DMS79 treated with DMSO at 0.1 percent for 48 hours (cell line): ENCODE measurements around the gene FCN1.
A peak's percentile ranks its signal among the peaks of the same experiment; 100 is the strongest.

Source experiments
- DNase-seq: peaks from one replicate; lab custom pipeline; 2025; lab: John Stamatoyannopoulos, UW

The FCN1 gene

DNA sequence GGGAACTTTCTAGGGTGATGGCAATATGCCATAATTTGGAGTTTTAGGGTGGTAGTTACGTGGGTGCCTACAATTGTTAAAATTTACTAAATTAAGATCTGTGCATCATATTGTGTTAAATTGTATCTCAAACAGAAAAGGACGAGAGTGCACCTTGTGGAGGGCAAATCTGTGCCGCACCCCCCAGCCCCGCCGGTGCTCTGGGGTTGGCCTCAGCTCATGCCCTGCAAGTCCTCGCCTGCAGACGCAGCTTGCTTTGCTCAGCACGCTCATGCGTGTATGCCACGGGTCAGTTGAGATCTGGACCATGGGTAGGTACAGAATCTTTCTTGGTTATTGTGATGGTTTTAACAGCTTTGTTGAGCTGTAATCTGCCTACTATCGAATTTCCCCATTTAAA is 33.7 kb upstream of the FCN1 start:
- DNase-seq, result no peak

DNA sequence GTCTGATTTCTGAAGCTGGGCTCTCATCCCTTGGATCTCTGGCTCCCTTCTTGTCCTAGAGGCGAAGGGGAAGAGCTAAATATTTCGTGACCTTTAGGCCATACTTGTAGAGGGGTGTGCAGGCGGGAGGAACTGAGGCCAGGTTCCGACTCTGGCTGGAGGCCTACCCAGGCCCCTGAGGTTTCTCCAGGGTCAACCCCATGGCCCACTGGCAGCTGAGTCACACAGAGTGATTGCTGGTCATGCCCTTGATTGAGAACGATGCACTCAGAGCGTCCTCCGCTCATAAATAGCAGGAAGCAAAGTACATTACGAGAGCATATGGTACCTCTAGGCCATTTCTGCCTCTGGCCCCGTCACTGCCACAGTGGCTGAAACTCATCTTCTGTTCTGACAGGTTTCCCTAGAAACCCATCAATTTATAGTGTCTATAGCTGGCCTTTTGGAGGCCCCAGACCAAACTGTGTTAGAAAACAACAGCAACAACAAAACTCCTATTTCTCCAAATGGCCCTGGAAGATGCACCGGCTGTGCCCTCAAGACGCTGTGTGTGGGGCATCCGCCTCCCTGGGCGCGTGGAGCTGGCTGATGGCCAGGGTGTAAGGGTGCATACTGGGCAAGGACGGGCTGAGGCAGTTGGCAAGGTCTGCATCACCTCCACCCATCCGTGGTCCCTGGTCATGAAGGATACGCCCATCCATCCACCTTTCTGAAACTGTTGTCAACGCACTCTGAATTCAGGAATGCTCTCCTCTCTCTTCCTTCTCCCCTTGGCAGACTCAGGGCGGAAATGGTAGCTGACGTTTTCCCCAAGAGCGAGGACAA is 32.9 kb upstream of the FCN1 start:
- DNase-seq, result peak; percentile 27

DNA sequence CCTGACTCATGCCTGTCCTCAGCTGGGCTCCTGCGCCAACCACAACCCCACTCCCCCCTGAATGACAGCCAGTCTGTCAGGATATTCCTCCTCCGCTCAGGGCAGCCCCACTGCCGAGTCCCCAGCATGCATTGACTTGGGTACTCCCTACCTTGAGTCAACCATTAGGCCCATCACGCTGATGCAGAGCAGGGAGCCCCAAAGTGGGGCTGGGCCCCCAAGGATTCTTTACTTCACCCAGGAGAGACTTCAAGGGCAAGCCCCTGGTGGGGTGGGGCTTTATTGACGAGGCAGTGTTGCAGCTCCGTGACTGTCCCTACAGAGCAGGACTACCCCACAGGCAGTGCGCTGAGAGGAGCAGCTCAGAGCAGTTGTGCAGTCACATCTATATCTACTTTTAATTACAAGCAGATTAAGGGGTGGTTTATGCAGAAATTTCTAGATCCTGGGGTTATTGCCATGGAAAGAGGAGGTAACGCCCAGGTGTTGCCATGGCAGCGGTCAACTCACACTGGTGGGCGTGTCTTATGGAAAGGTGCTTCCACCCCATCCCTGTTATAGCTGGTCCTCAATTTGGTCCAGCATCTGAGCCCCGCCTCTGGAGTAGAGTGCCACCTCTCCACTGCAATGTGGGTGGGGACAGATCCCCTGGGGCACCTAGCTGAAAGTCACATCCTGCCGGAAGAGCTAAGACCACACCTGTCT is 32.1 kb upstream of the FCN1 start:
- DNase-seq, result no peak

DNA sequence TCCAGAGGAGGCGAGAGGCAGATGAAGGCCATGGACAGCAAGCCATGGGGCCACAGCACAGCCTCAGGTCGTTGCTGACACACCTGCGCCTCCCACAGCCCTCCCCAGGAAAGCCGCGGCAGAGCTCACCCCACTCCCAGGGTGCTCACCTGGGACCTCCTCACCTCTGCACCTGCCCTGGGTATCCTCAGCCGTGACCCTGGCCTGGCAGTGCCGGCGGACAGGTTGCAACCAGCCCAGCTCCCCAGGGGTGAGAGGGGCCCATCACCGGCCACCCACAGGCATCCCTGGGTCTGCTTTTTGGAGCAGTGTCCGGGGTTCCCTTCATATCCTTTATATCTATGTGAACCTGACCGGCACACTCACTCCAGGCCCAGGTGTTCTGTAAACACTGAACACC is 30.4 kb upstream of the FCN1 start:
- DNase-seq, result no peak

DNA sequence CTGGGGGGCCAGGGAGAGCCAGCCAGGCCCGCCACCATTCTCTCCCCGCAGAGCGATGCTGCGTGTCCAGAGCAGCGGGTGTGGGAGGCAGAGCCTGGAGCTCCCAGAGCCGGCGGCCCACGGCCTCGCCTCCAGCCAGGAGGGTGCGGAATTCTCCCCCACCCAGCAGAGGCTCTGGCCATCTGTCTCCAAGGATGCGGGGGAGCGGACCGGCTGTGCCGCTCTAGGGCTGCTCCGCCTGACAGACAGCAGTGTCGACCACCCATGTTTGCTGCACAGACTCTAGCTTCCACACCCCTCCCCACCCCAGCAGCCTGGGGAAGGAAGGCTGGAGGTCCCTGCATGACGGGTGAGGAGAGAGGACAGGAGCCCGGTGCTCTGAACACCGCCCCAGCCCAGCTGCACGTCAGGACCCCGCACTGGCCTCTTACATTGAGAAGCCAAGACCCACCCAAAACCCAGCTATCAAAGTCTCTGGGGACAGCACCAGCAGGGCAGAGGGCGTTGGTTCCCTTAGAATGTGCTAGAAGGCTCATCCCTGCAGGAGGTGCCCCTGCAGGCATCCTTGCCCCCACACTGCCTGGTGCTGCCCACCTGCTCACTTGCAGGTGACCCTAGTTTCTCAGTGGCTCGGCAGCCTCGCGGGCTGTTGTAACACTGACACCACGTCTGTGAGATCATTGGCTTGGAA is 29.7 kb upstream of the FCN1 start:
- DNase-seq, result no peak

DNA sequence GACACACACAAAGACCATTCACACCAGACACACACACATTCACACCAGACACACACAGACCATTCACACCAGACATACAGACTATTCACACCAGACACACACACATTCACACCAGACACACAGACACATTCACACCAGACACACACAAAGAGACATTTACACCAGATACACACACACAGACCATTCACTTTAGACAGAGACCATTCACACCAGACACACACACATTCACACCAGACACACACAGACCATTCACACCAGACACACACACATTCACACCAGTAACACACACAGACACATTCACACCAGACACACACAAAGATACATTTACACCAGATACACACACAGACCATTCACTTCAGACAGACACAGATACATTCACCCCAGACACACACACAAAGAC is 29.0 kb upstream of the FCN1 start:
- no peak for DNase-seq

DNA sequence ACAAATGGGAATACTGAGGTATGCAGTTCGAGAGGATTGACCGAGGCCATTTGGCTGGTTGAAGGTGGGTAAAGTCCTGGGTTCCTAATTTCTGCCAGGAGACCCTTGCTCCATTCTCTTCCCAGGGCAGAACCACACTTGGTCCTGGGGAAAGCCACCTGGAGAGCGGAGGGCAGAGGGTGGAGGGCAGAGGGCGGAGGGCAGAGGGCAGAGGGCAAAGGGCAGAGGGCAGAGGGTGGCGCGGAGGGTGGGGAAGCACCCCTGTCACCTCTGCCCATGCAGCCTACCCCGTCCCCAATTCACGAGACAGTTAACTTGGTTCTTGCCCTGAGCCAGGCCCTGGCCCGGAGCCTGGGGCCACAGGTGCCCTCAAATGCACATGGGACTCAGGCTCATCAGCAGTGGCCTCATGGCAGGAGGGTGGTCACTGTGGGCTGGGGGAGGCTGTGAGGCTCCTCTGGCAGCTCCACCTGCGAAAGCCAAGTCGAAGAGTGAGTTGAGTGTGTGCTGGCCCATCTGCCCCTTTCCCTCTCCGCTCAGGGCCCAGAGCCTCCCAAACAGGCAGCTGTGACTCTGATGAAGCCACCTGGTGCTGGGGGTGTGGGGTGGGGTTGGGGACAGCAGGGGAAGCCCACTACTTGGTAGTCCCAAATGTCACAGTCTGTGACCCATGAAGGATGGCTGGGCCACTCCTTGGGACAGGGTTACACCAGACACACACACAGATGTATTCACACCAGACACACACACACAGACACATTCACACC is 28.0 kb upstream of the FCN1 start:
- DNase-seq, result no peak

DNA sequence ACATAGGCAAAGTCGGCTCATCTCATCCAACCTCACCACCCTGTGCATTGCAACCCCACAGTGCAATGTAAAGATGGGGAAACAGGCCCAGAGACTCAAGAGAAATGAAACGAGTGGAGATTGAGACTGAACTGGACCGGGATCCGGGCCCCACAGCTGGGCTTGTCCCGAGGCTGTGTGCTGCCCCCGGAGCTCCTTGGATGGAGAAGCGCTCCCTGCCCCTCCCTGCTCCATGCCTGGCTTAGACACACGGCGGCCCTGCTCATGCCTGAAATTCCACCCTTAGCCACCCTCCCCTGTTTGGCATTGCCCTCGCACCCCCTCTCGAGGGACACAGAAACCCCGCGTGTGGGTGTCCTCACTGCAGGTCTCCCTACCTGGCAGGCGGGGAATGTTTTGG is 27.2 kb upstream of the FCN1 start:
- no peak for DNase-seq

DNA sequence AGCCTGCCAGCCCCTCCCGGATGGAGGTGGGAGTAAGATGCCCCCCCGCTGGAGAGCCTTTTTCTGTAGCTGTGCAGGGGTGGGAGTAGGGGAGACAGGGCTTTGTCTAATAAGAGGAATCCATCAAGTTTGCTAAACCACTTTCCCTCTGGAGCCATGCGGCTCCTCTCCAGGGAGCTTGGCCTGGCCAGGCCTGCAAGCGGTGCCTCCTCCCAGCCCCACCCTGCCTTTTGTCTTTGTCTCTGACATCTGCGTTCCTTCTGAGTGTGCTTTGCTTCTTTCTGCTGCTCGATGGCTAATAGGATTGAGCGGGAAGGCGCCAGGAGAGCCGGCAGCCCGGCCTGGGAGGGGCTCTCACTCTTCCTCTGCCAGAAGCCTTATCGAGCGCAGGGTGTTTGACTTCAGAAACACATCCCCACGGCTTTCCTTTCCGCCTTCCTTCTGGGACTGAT is 26.7 kb upstream of the FCN1 start:
- peak; percentile 37 for DNase-seq

DNA sequence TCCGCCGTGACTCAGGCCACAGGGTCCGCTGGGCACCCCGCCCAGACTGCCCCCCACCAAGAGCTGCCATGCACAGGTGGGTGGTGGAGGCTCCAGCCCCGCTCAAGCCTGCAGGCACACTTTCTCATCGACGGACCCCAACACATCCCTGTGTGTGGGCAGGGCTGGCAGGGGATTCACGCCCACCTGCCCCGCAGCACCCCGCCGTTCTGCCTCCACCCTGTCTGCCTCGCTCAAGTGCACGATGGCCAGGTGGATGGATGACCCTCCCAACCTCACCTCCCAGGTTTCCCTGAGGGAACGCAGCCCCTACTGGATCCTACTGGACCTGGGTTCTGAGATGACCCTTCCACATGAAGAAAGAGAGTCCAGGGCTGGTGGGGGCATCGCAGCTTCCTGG is 26.1 kb upstream of the FCN1 start:
- no peak for DNase-seq

DNA sequence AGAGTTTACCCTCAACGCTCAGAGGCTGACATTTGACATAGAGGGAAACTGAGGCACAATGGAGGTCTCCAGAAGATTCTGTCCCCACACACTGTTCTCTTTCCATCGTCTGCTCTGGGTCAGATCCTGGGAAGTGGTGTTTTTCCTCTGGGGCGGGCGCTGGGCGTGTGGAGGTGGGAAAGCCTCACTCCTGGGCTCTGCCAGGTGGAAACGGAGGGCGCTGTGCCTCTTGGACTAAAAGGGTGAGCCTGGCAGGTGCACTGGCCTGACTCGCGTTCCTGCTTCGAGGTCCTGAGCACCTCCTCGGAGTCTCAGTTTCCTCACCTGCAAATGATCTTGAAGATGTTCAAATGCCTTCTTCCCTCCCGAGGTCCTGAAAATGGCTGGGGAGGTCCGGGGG is 25.7 kb upstream of the FCN1 start:
- no peak for DNase-seq

DNA sequence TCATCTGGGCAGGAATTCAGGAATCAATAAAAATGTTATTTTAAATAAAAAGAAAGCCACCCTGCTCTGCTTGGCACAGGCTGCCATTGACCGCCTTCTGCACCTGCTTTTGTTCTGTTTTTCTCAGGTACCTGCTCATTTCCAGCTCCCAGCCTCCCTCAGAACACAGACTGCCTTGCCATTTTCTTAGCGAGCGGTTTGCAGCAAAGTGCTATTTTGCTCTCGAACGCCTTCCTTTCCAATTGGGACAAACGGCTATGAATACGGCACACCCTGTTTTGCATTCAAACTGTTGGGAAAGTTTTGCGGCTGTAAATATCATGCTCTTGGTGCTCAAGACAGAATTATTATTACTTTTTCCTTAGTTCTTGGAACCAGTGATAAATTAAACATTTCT is 25.1 kb upstream of the FCN1 start:
- no peak for DNase-seq

DNA sequence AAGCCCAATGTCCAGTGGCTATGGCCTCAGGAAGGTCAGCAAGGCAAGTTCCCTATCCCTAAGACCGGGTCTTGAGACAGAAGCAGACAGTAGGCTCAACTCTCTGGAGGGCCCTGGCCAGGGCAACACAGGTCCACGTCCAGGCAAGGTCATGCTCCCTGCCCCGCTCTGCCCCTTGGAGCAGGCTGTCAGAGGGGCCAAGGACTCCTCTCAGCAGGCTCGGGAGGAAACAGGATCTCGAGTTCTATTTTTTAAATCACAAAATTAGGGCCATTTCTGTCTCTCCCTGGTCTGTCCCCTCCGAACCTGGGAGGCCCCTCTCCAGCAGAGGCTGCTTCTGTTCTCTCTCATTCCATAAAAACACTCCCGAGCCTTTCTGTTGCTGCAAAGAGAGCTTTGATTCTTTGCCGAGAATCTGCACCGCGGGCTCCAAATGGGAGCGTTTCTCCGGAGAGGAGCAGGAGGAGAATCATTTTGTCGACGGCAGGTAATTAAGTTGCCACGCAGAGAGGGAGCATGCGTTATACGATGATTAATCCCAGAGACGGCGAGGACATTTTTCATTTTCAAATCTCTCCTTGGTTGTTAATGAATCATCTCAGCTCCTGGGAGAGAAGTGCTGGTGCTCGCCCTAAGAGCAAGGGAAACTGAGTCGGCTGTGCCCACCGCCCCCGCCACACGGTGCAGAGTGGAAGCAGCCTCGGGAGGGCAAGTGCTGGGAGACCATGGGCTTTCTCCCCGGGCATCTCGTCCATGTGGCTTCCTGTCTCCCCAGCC is 24.5 kb upstream of the FCN1 start:
- no peak for DNase-seq

DNA sequence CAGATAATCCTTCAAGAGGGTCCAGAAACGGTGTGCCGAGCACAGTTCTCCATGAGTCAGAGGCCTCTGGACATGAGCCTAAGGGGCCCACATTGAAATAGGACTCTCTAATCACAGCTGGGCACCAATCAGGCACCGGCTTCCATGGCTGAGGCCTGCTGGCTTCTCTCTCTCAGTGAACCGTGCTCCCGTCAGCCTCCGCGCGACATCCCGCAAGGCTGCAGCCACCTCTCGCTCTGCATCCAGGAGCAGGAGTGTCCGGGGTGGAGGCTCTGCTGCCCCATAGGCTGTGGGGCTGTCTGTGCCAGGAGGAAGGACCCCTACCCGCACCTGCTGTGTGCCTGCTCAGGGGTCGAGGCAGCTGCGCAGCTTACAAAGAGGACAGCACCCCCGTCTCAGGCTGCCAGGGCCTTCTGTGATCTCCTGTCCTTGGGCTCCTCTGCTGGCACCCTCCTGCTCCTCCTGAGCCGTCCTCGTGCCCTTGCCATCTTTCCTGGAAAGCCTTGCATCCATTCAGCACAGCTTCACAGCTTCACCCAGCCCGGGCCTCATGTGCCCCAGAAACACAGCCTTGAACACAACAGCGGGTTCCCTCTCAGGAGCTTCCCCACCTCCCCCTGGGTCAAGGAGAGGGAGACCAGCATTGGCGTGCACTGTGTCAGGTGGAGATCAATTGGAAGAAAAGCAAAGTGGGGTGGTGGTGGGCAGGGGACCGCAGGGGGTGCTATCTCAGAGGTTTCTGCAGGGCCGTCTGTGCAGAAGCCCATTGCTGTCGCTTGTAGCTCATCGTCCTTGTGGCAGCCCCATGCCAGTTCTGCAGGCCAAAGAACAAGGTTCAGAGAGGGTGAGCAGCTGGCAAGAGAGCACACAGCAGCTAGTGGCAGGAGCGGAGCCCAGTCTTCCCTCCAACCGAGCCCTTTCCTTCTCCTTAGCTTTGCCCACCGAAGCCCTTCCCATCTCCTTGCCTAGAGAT is 22.8 kb upstream of the FCN1 start:
- no peak for DNase-seq

DNA sequence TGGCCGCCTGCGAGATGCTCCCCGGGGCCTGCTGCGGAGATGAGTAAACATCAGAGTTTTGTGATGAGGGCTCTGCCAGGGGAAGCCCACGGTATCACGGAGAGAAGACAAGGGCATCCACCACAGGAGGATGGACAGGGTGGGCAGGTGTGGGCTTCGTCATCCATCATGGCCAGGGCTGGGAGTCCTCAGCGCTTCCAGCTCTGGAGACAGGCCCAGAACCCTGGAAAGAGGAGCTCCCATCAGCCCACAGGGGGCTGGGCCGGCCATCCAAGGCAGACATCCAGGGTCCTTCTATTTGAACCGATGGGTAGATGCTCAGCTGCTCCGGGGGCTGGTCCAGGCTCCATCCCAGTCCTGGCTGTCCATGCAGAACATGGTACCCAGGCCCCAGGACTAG is 22.1 kb upstream of the FCN1 start:
- no peak for DNase-seq

DNA sequence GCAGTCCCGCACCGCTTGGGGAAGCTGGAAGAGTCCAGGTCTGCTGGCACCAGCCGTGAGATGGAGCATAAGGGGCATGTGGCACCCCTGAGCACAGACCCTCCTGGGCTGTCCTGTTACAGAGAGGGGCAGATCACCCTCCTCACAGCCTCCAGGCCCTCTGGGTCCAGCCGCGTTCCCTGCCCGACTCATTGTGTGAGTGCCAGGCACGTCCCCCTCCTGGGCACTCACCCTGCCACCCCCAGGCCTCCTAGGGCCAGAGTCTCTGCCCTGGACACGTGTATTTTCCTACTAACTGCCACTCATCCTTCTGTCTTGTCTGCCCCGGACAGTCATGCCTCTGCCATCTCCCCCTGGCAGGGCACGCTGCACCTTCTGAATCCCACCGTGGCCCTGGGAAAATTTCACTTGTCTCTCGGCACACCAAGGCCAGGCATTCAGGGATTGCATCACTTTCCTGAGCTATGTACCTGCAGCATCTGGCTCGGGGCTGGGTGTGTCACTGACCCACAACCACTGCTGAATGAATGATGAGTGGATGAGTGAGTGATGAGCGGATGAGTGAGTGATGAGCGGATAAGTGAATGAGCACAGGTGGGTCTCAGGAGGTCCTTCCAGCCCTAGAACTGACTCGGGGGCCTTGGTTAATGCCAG is 21.5 kb upstream of the FCN1 start:
- no peak for DNase-seq

DNA sequence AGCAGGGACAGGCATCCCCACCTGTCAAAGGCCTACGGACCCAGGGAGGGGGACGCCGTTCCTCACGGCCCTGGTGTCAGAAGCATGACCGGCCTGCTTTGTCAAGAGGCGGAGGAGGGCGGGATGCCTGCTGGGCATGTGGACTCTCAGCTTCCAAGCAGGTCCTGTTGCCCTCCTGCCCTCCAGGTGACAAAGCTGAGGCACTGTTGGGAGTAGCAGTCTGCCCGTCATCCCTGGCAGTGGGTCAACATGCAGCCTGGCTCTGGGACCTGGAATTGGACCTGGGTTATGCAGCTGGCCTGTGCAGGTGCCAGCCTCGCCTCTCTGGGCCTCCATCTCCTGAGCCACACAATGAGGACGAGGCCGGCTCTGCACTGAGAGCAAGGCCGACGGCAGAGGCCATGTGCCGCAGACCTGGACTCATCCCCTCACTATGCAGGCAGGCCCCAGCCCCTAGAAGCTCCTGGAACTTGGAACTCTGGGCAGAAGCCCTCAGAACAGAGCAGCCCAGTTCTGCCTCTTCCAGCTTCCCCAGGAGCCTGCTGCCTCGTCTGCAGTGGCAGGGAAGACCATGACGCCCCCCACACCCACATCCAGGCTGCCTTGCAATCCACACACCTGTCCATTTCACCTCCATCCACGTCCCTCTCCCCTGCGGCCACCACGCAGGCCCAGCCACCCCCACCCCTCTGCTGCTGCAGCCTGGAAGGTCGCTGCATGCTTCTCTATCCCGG is 20.8 kb upstream of the FCN1 start:
- no peak for DNase-seq

DNA sequence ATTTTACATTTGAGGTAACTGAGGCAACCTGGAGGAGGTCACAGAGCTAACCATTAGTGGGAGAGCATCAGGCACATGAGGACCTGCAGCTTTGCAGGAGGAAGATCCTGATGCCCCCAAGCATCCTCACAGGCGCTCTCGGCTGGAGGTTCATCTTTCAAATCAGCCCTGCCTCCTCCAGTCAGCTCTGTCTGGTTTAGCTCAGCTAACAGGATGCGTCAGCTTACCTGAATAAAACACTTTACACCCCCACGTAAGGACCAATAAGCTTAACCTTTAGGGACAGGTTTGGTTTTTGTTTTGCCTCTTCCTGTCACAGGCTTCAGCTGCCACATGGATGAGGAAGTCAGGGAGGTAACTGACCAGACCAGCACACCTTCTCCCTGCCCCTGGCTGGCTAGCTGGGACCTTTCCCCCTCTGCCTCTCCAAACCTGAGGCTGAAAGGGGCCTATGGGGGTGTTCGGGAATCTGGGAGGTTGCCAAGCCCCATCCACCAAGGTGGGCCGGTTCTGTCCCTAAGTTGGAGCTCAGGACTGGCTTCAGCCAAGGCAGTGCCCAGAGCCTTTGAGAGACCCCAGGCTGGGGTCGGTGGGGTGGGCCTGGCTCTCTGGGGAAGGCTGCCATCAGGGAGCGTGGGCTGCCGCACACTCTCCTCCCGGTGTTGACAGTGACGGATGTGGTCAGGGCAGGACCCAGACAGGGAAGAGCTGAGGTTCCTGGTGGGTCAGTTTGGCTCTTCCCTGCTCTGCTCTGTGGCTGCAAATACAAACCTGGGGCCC is 20.0 kb upstream of the FCN1 start:
- no peak for DNase-seq
